PC-9 (cell line): Measurements from ENCODE around the gene URB1. TPM values are rescaled to one million over a fixed set of nuclear protein-coding genes. Genes with fewer than 3 reads are reported as not detected.

ENCODE experiments used
- BruUV-seq: library from RNA; stranded (reverse); fragments of 400-500 nt; replicated peaks from 2 replicates; lab custom pipeline; 2021; lab: Mats Ljungman, UMichigan
- CTCF ChIA-PET: fragments of 300-600 bp; sonication (Branson Sonifier 250); formaldehyde crosslinking; loops from one replicate; lab custom pipeline; 2022; ENCODE audit warnings: antibody characterized with exemption; lab: Charles Lee
- POLR2A ChIA-PET: fragments of 300-600 bp; sonication (Branson Sonifier 250); formaldehyde crosslinking; loops from one replicate; lab custom pipeline; 2022; ENCODE audit warnings: antibody characterized with exemption; ENCODE audit not compliant: unreplicated experiment; lab: Charles Lee
- DNase-seq, 2 experiments: peaks; one replicate each; pipeline versions ENCODE4 v3.0.0 to v3.0.0-alpha.2; 2015 to 2022; ENCODE audit warnings: mixed read lengths in 1 of 2
- H2AFZ ChIP-seq: fragments of 200-600 bp; sonication (generic); 2 replicates; pipeline ENCODE4 v1.8.1; 2017; ENCODE audit warnings: antibody characterized with exemption
- H3F3A ChIP-seq: fragments of 200-600 bp; sonication (generic); 2 replicates; pipeline ENCODE4 v1.8.1; 2017; ENCODE audit warnings: antibody characterized with exemption, mild to moderate bottlenecking, low read depth; ENCODE audit not compliant: insufficient read depth
- H3K27ac ChIP-seq: fragments of 200-600 bp; sonication (generic); 2 replicates; pipeline ENCODE4 v1.6.1; 2016; ENCODE audit warnings: mixed run types
- H3K27me3 ChIP-seq: fragments of 200-600 bp; sonication (generic); 2 replicates; pipeline ENCODE4 v1.6.1; 2016; ENCODE audit warnings: low read depth, mixed run types; ENCODE audit not compliant: insufficient read depth
- H3K36me3 ChIP-seq: fragments of 200-600 bp; sonication (generic); 2 replicates; pipeline ENCODE4 v1.6.1; 2016; ENCODE audit warnings: low read depth, mixed run types
- H3K4me1 ChIP-seq: fragments of 200-600 bp; sonication (generic); replicated peaks from 2 replicates; pipeline ENCODE4 v1.6.1; 2016; ENCODE audit warnings: mixed run types; ENCODE audit not compliant: insufficient read depth
- H3K4me2 ChIP-seq: fragments of 200-600 bp; sonication (generic); 2 replicates; pipeline ENCODE4 v1.6.1; 2017; ENCODE audit warnings: mixed run types
- H3K4me3 ChIP-seq: fragments of 200-600 bp; sonication (generic); 2 replicates; pipeline ENCODE4 v1.6.1; 2016; ENCODE audit warnings: mixed run types
- H3K79me2 ChIP-seq: fragments of 200-600 bp; sonication (generic); 2 replicates; pipeline ENCODE4 v1.6.1; 2017; ENCODE audit warnings: low read depth, mixed run types
- H3K9me2 ChIP-seq: fragments of 200-600 bp; sonication (generic); 2 replicates; pipeline ENCODE4 v1.8.1; 2017; ENCODE audit warnings: mild to moderate bottlenecking; ENCODE audit not compliant: insufficient read depth
- H3K9me3 ChIP-seq: fragments of 200-600 bp; sonication (generic); 2 replicates; pipeline ENCODE4 v1.8.1; 2016; ENCODE audit warnings: low read depth; ENCODE audit not compliant: insufficient read depth
- H4K20me1 ChIP-seq: fragments of 200-600 bp; sonication (generic); 2 replicates; pipeline ENCODE4 v1.8.1; 2017; ENCODE audit not compliant: insufficient read depth
- CTCF ChIP-seq: fragments of 200-600 bp; sonication (generic); conservative IDR thresholded peaks from 2 replicates; pipeline ENCODE4 v1.6.1; 2017; ENCODE audit warnings: mixed run types, antibody characterized with exemption, mild to moderate bottlenecking, moderate library complexity
- EZH2 ChIP-seq: fragments of 200-600 bp; sonication (generic); IDR thresholded peaks from 2 replicates; pipeline ENCODE4 v1.8.0; 2017; ENCODE audit warnings: antibody characterized with exemption, low read depth
- intact Hi-C: fragments of 100-400 bp; cut with micrococcal nuclease; formaldehyde crosslinking; loops from one replicate; pipeline ENCODE4 v1.10.0; 2022; ENCODE audit not compliant: unreplicated experiment
- total RNA-seq: library from RNA; stranded (reverse); gene quantifications from 2 replicates; pipeline ENCODE4 v1.2.3, GENCODE V29; 2021

URB1 gene
- total RNA-seq, 1 experiment from 2014 or later = 11.0 TPM

- H2AFZ ChIP-seq = no peak overlapping the region
- no TSS peak for BruUV-seq
- TF ChIP-seq EZH2 (no peak), CTCF (no peak)
- H3K36me3 ChIP-seq = no peaks in the 10 kb centered on the region
- intact Hi-C loops = no loop called here
- POLR2A ChIA-PET = interaction anchor here (0.7 kb wide), 1 partner anchor 220 kb away, joined by 17 read pairs; no protein-coding TSS in a partner anchor
- peaks cover 53% of the 10 kb centered on the region for H4K20me1 ChIP-seq
- no peaks in the 10 kb centered on the region for H3K9me3 ChIP-seq
- no peaks in the 10 kb centered on the region for H3K9me2 ChIP-seq
- no peak overlapping the region for H3K4me2 ChIP-seq
- peaks cover under 1% of the 10 kb centered on the region; the same call in 1 of the 2 replicates for H3K4me1 ChIP-seq
- peaks cover 51% of the 10 kb centered on the region for H3K79me2 ChIP-seq
- no peak for DNase-seq
- CTCF ChIA-PET = no interaction called here
- H3F3A ChIP-seq = no peaks in the 10 kb centered on the region
- H3K4me3 ChIP-seq = no peak overlapping the region
- H3K27me3 ChIP-seq = no peaks in the 10 kb centered on the region
- H3K27ac ChIP-seq = no peak overlapping the region
Observed at GRCh38 chr21:32386195-32386870, 6.5 kb downstream of the URB1 start.

GRCh38 chr21:32383812-32384211 is 9.0 kb downstream of the URB1 start:
- Histone ChIP-seq H2AFZ (no peak overlapping the region), H3K27ac (no peak overlapping the region), H3K27me3 (no peaks in the 10 kb centered on the region), H3K79me2 (peaks cover 26% of the 10 kb centered on the region), H3K36me3 (no peaks in the 10 kb centered on the region), H3K9me3 (no peaks in the 10 kb centered on the region), H3K9me2 (no peaks in the 10 kb centered on the region), H3K4me1 (no peaks in the 10 kb centered on the region), H4K20me1 (peaks cover 38% of the 10 kb centered on the region), H3K4me2 (no peak overlapping the region), H3K4me3 (no peak overlapping the region), H3F3A (no peaks in the 10 kb centered on the region)
- ChIA-PET POLR2A (no interaction called here), CTCF (no interaction called here)
- DNase-seq = no peak
- BruUV-seq = no TSS peak
- intact Hi-C loops = no loop called here
- TF ChIP-seq EZH2 (no peak), CTCF (no peak)

- no peaks in the 10 kb centered on the region for H3K4me1 ChIP-seq
- BruUV-seq = no TSS peak
- no peak overlapping the region for H3K27ac ChIP-seq
Observed at GRCh38 chr21:32382108-32382644, 10.6 kb downstream of the URB1 start.

More at GRCh38 chr21:32382108-32382644, 10.6 kb downstream of the URB1 start:
- intact Hi-C loops = no loop called here
- Histone ChIP-seq H3K79me2 (peaks cover 10% of the 10 kb centered on the region), H4K20me1 (peaks cover 23% of the 10 kb centered on the region), H3K9me2 (no peaks in the 10 kb centered on the region), H3K27me3 (no peaks in the 10 kb centered on the region), H3K36me3 (no peaks in the 10 kb centered on the region), H3K9me3 (no peaks in the 10 kb centered on the region), H3K4me2 (no peak overlapping the region), H3K4me3 (no peak overlapping the region), H3F3A (no peaks in the 10 kb centered on the region), H2AFZ (no peak overlapping the region)
- ChIA-PET CTCF (no interaction called here), POLR2A (no interaction called here)
- TF ChIP-seq EZH2 (no peak), CTCF (no peak)
- DNase-seq = no peak
